ENCODE data around the gene XYLT1. TPM values are rescaled to one million over a fixed set of nuclear protein-coding genes. Genes with fewer than 3 reads are reported as not detected.

The XYLT1 gene
- total RNA-seq, 2 experiments from 2014 or later: 5.1 to 6.2 TPM

- no peak overlapping the region for H3K27ac Mint-ChIP-seq
- H3K4me3 Mint-ChIP-seq: no peak overlapping the region
- ChIA-PET CTCF (no interaction called here), POLR2A (no interaction called here)
- no peaks in the 10 kb centered on the region for H3K9me3 Mint-ChIP-seq (ENCODE audit: low read depth)
- intact Hi-C loops (cut with DNase I, micrococcal nuclease): no loop called here
- no peak for ATAC-seq
- peaks cover 23% of the 10 kb centered on the region for H3K4me1 Mint-ChIP-seq
- no peaks in the 10 kb centered on the region for H3K27me3 Mint-ChIP-seq
- no peak for DNase-seq
- no peaks in the 10 kb centered on the region for H3K36me3 Mint-ChIP-seq (ENCODE audit: low read depth)
Measured at GRCh38 chr16:17269439-17269838, 201.3 kb downstream of the XYLT1 start.

GRCh38 chr16:17266608-17267313 lies 204.0 kb downstream of the XYLT1 start:
- intact Hi-C loops (cut with DNase I, micrococcal nuclease): no loop called here
- DNase-seq (no peak), ATAC-seq (no peak)
- Mint-ChIP-seq H3K4me1 (peaks cover 11% of the 10 kb centered on the region), H3K9me3 (ENCODE audit: low read depth) (no peaks in the 10 kb centered on the region), H3K27me3 (no peaks in the 10 kb centered on the region), H3K27ac (no peak overlapping the region), H3K4me3 (no peak overlapping the region), H3K36me3 (ENCODE audit: low read depth) (no peaks in the 10 kb centered on the region)
- POLR2A ChIA-PET: no interaction called here
- CTCF ChIA-PET: no interaction called here

DNA sequence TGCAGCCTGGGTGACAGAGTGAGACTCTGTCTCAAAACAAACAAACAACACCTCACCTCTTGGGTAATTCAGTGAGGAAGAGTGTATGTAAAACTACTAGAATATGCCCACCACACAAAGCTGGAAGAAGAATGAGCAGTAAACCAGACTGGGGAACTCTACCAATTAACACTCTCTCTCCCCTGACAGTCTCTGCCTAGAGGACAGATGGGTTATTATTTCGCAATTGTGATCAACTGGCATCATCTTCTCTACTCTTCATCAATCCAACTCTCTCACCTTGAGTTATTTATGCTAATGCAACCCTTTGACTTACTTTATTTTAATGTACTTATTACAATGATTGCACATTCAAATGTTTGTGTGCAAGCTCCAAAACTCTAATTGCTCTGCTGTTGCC lies 205.6 kb downstream of the XYLT1 start:
- intact Hi-C loops (cut with DNase I, micrococcal nuclease): no loop called here
- Mint-ChIP-seq H3K4me1 (peaks cover 13% of the 10 kb centered on the region), H3K36me3 (ENCODE audit: low read depth) (no peaks in the 10 kb centered on the region), H3K27ac (no peak overlapping the region), H3K27me3 (no peaks in the 10 kb centered on the region), H3K9me3 (ENCODE audit: low read depth) (no peaks in the 10 kb centered on the region), H3K4me3 (no peak overlapping the region)
- ATAC-seq (no peak), DNase-seq (no peak)
- CTCF ChIA-PET: no interaction called here
- POLR2A ChIA-PET: no interaction called here

- no peak overlapping the region for H3K4me3 Mint-ChIP-seq
- H3K27me3 Mint-ChIP-seq: no peaks in the 10 kb centered on the region
- no peaks in the 10 kb centered on the region for H3K9me3 Mint-ChIP-seq (ENCODE audit: low read depth)
- ChIA-PET POLR2A (no interaction called here), CTCF (interaction anchor here (1.1 kb wide), 1 partner anchor 52 kb away, joined by 7 read pairs; no protein-coding TSS in a partner anchor)
- peaks cover 3% of the 10 kb centered on the region for H3K36me3 Mint-ChIP-seq (ENCODE audit: low read depth)
- ATAC-seq: peak; percentile 83
- peaks cover 13% of the 10 kb centered on the region for H3K4me1 Mint-ChIP-seq
- DNase-seq: peak; percentile 50
- intact Hi-C loops (cut with DNase I, micrococcal nuclease): no loop called here
- H3K27ac Mint-ChIP-seq: no peak overlapping the region
Measured at GRCh38 chr16:17261197-17261858, 209.4 kb downstream of the XYLT1 start.

DNA sequence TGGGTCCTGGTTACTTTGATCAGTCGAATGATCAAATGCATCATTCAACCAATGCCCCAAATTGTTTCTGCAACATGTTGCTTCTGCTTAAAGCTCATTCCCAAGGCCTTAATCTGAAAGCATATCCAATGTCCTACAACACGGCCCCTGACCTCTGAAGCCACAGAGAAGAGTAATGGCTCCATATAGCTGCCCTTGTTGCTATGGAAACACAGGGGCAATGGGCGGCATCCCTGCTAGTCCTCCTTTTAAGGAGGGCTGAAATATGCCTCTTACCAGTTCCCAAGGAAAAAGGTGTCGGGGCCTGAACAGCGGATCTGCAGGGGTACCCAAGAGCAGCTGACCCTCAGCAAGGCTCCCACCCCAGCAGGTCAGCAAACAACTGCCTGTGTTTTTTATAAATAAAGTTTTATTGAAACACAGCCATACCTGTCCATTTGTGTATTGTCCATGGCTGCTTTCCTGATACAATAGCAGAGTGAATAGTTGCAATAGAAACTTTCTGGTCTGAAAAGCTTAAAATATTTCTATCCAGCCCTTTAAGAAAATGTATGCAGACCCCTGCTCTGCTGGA lies 210.4 kb downstream of the XYLT1 start:
- Mint-ChIP-seq H3K4me1 (peaks cover 13% of the 10 kb centered on the region), H3K27ac (no peak overlapping the region), H3K27me3 (no peaks in the 10 kb centered on the region), H3K36me3 (ENCODE audit: low read depth) (peaks cover 3% of the 10 kb centered on the region), H3K9me3 (ENCODE audit: low read depth) (no peaks in the 10 kb centered on the region), H3K4me3 (no peak overlapping the region)
- ATAC-seq (no peak), DNase-seq (no peak)
- intact Hi-C loops (cut with DNase I, micrococcal nuclease): no loop called here
- POLR2A ChIA-PET: interaction anchor here (0.7 kb wide), 1 partner anchor 26 kb away, joined by 3 read pairs; no protein-coding TSS in a partner anchor
- CTCF ChIA-PET: no interaction called here

- DNase-seq (no peak), ATAC-seq (no peak)
- H3K27ac Mint-ChIP-seq: no peak overlapping the region
- ChIA-PET CTCF (no interaction called here), POLR2A (interaction anchor here (0.7 kb wide), 1 partner anchor 27 kb away, joined by 3 read pairs; no protein-coding TSS in a partner anchor)
- peaks cover 13% of the 10 kb centered on the region for H3K4me1 Mint-ChIP-seq
- no peaks in the 10 kb centered on the region for H3K9me3 Mint-ChIP-seq (ENCODE audit: low read depth)
- H3K4me3 Mint-ChIP-seq: no peak overlapping the region
- H3K36me3 Mint-ChIP-seq (ENCODE audit: low read depth): peaks cover 3% of the 10 kb centered on the region
- no peaks in the 10 kb centered on the region for H3K27me3 Mint-ChIP-seq
- intact Hi-C loops (cut with DNase I, micrococcal nuclease): no loop called here
Measured at GRCh38 chr16:17259751-17260270, 210.9 kb downstream of the XYLT1 start.

DNA sequence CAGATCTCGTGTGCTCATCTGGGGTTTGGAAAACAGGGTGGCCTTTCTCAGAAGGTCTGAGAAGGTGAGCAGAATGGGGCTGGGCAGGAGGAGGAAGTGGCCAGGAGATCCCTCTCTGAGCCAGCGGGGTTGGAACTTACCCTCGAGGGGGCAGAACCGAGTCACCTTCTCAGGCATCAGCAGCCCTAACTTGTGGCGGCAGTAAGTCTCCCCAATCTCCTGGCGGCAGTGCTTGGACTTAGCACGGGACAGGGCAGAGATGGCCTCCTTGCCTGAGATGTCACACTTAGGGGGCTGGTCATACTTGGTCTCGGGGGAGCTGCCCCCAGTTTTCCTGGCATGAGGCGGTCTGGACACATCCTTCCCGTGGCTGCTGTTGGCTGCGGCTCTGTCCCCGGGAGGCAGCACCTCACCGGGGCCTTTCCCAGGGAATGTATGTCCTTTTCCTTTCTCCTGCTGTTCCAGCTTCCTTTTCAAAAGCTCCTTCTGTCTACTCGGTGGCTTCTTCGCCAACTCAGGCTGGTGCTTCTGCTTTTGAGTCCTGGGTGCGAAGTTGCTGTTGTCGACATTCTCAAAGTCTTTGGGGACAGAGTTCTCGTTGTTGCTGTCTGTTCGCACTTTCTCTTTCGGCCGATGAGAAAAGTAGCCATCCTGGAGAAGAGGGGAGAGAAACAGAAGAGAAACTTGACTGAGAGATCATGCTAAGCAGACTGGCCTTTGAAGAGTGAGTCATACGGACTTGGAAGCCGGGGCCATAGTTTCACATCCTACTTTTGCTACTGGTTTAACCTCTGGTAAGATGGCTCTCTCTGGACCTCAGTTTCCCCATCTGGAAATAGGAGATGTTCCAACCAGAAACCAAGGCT lies 211.7 kb downstream of the XYLT1 start:
- POLR2A ChIA-PET: no interaction called here
- no peak for ATAC-seq
- peaks cover 3% of the 10 kb centered on the region for H3K36me3 Mint-ChIP-seq (ENCODE audit: low read depth)
- no peak overlapping the region for H3K4me3 Mint-ChIP-seq
- H3K9me3 Mint-ChIP-seq (ENCODE audit: low read depth): no peaks in the 10 kb centered on the region
- no peak overlapping the region for H3K27ac Mint-ChIP-seq
- intact Hi-C loops (cut with DNase I, micrococcal nuclease): no loop called here
- CTCF ChIA-PET: no interaction called here
- H3K4me1 Mint-ChIP-seq: peaks cover 13% of the 10 kb centered on the region
- H3K27me3 Mint-ChIP-seq: no peaks in the 10 kb centered on the region
- DNase-seq: no peak

- DNase-seq (no peak), ATAC-seq (no peak)
- Mint-ChIP-seq H3K27me3 (no peaks in the 10 kb centered on the region), H3K27ac (no peak overlapping the region), H3K4me1 (peaks cover 13% of the 10 kb centered on the region), H3K36me3 (ENCODE audit: low read depth) (peaks cover 3% of the 10 kb centered on the region), H3K9me3 (ENCODE audit: low read depth) (no peaks in the 10 kb centered on the region), H3K4me3 (no peak overlapping the region)
- ChIA-PET POLR2A (no interaction called here), CTCF (no interaction called here)
- intact Hi-C loops (cut with DNase I, micrococcal nuclease): no loop called here
Measured at GRCh38 chr16:17258077-17258599, 212.6 kb downstream of the XYLT1 start.

DNA sequence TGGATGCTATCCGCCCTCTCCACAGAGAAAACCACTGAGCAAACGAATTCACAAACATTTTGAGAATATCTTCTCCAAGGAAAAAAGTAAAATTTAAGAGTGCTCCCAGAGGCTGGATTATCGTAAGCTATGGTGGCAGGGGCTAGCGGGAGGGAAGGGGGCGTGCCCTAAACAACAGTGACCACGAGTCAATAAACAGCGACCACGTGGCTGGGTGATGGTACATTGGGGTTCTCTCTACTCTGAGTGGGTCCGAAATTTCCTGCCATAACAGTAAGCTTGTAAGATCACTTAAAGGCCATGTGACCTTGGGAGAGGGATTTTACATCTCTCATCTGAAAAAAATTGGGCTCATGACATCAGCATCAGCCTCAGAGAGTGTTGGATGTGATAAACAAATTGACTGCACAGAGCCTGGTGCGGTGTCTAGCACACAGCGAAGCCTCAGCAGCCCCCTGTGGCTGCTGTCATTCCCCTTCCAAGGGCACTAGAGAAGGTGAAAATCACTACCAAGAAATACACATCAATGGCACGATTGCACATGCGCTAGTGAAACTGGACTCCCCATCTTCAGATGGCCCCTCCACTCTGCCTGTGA lies 213.2 kb downstream of the XYLT1 start:
- Mint-ChIP-seq H3K27ac (no peak overlapping the region), H3K27me3 (no peaks in the 10 kb centered on the region), H3K4me1 (peaks cover 13% of the 10 kb centered on the region), H3K9me3 (ENCODE audit: low read depth) (no peaks in the 10 kb centered on the region), H3K4me3 (no peak overlapping the region), H3K36me3 (ENCODE audit: low read depth) (peaks cover 3% of the 10 kb centered on the region)
- DNase-seq (no peak), ATAC-seq (no peak)
- intact Hi-C loops (cut with DNase I, micrococcal nuclease): no loop called here
- ChIA-PET POLR2A (no interaction called here), CTCF (no interaction called here)

- H3K27ac Mint-ChIP-seq: no peak overlapping the region
- ATAC-seq (no peak), DNase-seq (no peak)
- no peaks in the 10 kb centered on the region for H3K9me3 Mint-ChIP-seq (ENCODE audit: low read depth)
- H3K4me3 Mint-ChIP-seq: no peak overlapping the region
- H3K27me3 Mint-ChIP-seq: no peaks in the 10 kb centered on the region
- intact Hi-C loops (cut with DNase I, micrococcal nuclease): loop anchor here in 1 of 2 experiments (2.0 kb wide), 1 partner anchor 24 kb away; no protein-coding TSS in a partner anchor
- POLR2A ChIA-PET: no interaction called here
- peaks cover 2% of the 10 kb centered on the region for H3K4me1 Mint-ChIP-seq
- CTCF ChIA-PET: interaction anchor here (0.6 kb wide), 1 partner anchor 408 kb away, joined by 4 read pairs; no protein-coding TSS in a partner anchor
- peaks cover 2% of the 10 kb centered on the region for H3K36me3 Mint-ChIP-seq (ENCODE audit: low read depth)
Measured at GRCh38 chr16:17252701-17253100, 218.1 kb downstream of the XYLT1 start.

GRCh38 chr16:17252064-17252463 lies 218.7 kb downstream of the XYLT1 start:
- DNase-seq (no peak), ATAC-seq (peak; percentile 16)
- H3K27me3 Mint-ChIP-seq: no peaks in the 10 kb centered on the region
- CTCF ChIA-PET: interaction anchor here (0.6 kb wide), 1 partner anchor 117 kb away, joined by 3 read pairs; no protein-coding TSS in a partner anchor
- POLR2A ChIA-PET: no interaction called here
- peaks cover 2% of the 10 kb centered on the region for H3K36me3 Mint-ChIP-seq (ENCODE audit: low read depth)
- no peak overlapping the region for H3K27ac Mint-ChIP-seq
- peaks cover 2% of the 10 kb centered on the region for H3K4me1 Mint-ChIP-seq
- intact Hi-C loops (cut with DNase I, micrococcal nuclease): loop anchor here in 1 of 2 experiments (2.0 kb wide), 1 partner anchor 25 kb away; no protein-coding TSS in a partner anchor
- no peaks in the 10 kb centered on the region for H3K9me3 Mint-ChIP-seq (ENCODE audit: low read depth)
- H3K4me3 Mint-ChIP-seq: no peak overlapping the region
